ENCODE data around the gene SGIP1.

Gene SGIP1

GRCh38 chr1:66695116-66695515 is 161.2 kb downstream of the SGIP1 start:
- Histone ChIP-seq H4K20me1 (ENCODE audit: insufficient read depth, low read length) (no peaks in the 10 kb centered on the region), H3K4me3 (ENCODE audit: low read length) (no peak overlapping the region), H3K27ac (ENCODE audit: low read length) (no peak overlapping the region), H3F3A (ENCODE audit: insufficient read depth, low read length) (no peaks in the 10 kb centered on the region), H3K27me3 (replicated peaks; ENCODE audit: insufficient read depth, low read length) (no peaks in the 10 kb centered on the region), H3K79me2 (ENCODE audit: low read length) (no peaks in the 10 kb centered on the region), H3K9me3 (replicated peaks; ENCODE audit: insufficient read depth, low read length) (no peaks in the 10 kb centered on the region), H2AFZ (ENCODE audit: low read length) (no peak overlapping the region), H3K4me2 (ENCODE audit: low read depth, low read length) (no peak overlapping the region), H3K36me3 (replicated peaks; ENCODE audit: insufficient read depth, low read length) (no peaks in the 10 kb centered on the region), H3K4me1 (ENCODE audit: low read length) (no peaks in the 10 kb centered on the region), H3K9me2 (replicated peaks; ENCODE audit: insufficient read depth, low read length) (no peaks in the 10 kb centered on the region), H3K9ac (ENCODE audit: low read length) (no peak overlapping the region)
- DNase-seq: no peak
- TF ChIP-seq EZH2 (optimal IDR thresholded peaks at IDR 0.05; ENCODE audit: low read depth, low read length) (no peak), CTCF (IDR thresholded peaks at IDR 0.05; ENCODE audit: low read length) (no peak), EZH2phosphoT487 (IDR thresholded peaks at IDR 0.05; ENCODE audit: low read length) (no peak)

- Histone ChIP-seq H3K9me2 (replicated peaks; ENCODE audit: insufficient read depth, low read length) (no peaks in the 10 kb centered on the region), H4K20me1 (ENCODE audit: insufficient read depth, low read length) (no peaks in the 10 kb centered on the region), H3K36me3 (replicated peaks; ENCODE audit: insufficient read depth, low read length) (no peaks in the 10 kb centered on the region), H3K9me3 (replicated peaks; ENCODE audit: insufficient read depth, low read length) (no peaks in the 10 kb centered on the region), H3K27ac (ENCODE audit: low read length) (no peak overlapping the region), H2AFZ (ENCODE audit: low read length) (no peak overlapping the region), H3K4me3 (ENCODE audit: low read length) (no peak overlapping the region), H3K27me3 (replicated peaks; ENCODE audit: insufficient read depth, low read length) (no peaks in the 10 kb centered on the region), H3K4me1 (ENCODE audit: low read length) (no peaks in the 10 kb centered on the region), H3K9ac (ENCODE audit: low read length) (no peak overlapping the region), H3F3A (ENCODE audit: insufficient read depth, low read length) (no peaks in the 10 kb centered on the region), H3K4me2 (ENCODE audit: low read depth, low read length) (no peak overlapping the region), H3K79me2 (ENCODE audit: low read length) (no peaks in the 10 kb centered on the region)
- no peak for DNase-seq
- TF ChIP-seq EZH2phosphoT487 (IDR thresholded peaks at IDR 0.05; ENCODE audit: low read length) (no peak), EZH2 (optimal IDR thresholded peaks at IDR 0.05; ENCODE audit: low read depth, low read length) (no peak), CTCF (IDR thresholded peaks at IDR 0.05; ENCODE audit: low read length) (no peak)
Measured at GRCh38 chr1:66696771-66697170, 162.8 kb downstream of the SGIP1 start.

GRCh38 chr1:66699213-66699612 is 165.3 kb downstream of the SGIP1 start:
- H3F3A ChIP-seq (ENCODE audit: insufficient read depth, low read length): no peaks in the 10 kb centered on the region
- no peaks in the 10 kb centered on the region for H3K79me2 ChIP-seq (ENCODE audit: low read length)
- H3K9ac ChIP-seq (ENCODE audit: low read length): no peak overlapping the region
- no peaks in the 10 kb centered on the region for H3K9me3 ChIP-seq (replicated peaks; ENCODE audit: insufficient read depth, low read length)
- no peaks in the 10 kb centered on the region for H4K20me1 ChIP-seq (ENCODE audit: insufficient read depth, low read length)
- no peaks in the 10 kb centered on the region for H3K27me3 ChIP-seq (replicated peaks; ENCODE audit: insufficient read depth, low read length)
- no peaks in the 10 kb centered on the region for H3K4me1 ChIP-seq (ENCODE audit: low read length)
- no peak overlapping the region for H3K27ac ChIP-seq (ENCODE audit: low read length)
- H3K4me3 ChIP-seq (ENCODE audit: low read length): no peak overlapping the region
- no peaks in the 10 kb centered on the region for H3K9me2 ChIP-seq (replicated peaks; ENCODE audit: insufficient read depth, low read length)
- no peak overlapping the region for H3K4me2 ChIP-seq (ENCODE audit: low read depth, low read length)
- DNase-seq: no peak
- H2AFZ ChIP-seq (ENCODE audit: low read length): no peak overlapping the region
- TF ChIP-seq EZH2 (optimal IDR thresholded peaks at IDR 0.05; ENCODE audit: low read depth, low read length) (no peak), CTCF (IDR thresholded peaks at IDR 0.05; ENCODE audit: low read length) (no peak), EZH2phosphoT487 (IDR thresholded peaks at IDR 0.05; ENCODE audit: low read length) (no peak)
- H3K36me3 ChIP-seq (replicated peaks; ENCODE audit: insufficient read depth, low read length): no peaks in the 10 kb centered on the region
